HG02973 (cell line): ENCODE data around the gene MAP2K6.

Source experiments
- ATAC-seq: cut with Tn5 transposase; IDR thresholded peaks from one replicate; pipeline ENCODE4 v1.9.1; 2021; ENCODE audit warnings: moderate library complexity; ENCODE audit not compliant: unreplicated experiment

The MAP2K6 gene

GRCh38 chr17:69574257-69575197, 160.0 kb downstream of the MAP2K6 start:
- ATAC-seq = no peak

GRCh38 chr17:69575346-69575761, 160.9 kb downstream of the MAP2K6 start:
- no peak for ATAC-seq

GRCh38 chr17:69577098-69577497, 162.6 kb downstream of the MAP2K6 start:
- no peak for ATAC-seq

- no peak for ATAC-seq
Observed at GRCh38 chr17:69578385-69578936, 164.0 kb downstream of the MAP2K6 start.

- ATAC-seq = no peak
Observed at GRCh38 chr17:69579961-69580677, 165.6 kb downstream of the MAP2K6 start.

- peak; percentile 70 for ATAC-seq
Observed at GRCh38 chr17:69581061-69581961, 166.8 kb downstream of the MAP2K6 start.

- ATAC-seq = no peak
Observed at GRCh38 chr17:69588316-69588715, 173.8 kb downstream of the MAP2K6 start.

- ATAC-seq = no peak
Observed at GRCh38 chr17:69588827-69589239, 174.3 kb downstream of the MAP2K6 start.

- no peak for ATAC-seq
Observed at GRCh38 chr17:69590671-69591070, 176.2 kb downstream of the MAP2K6 start.

GRCh38 chr17:69592692-69593350, 178.3 kb downstream of the MAP2K6 start:
- no peak for ATAC-seq

- no peak for ATAC-seq
Observed at GRCh38 chr17:69593351-69593715, 178.8 kb downstream of the MAP2K6 start.

- ATAC-seq = no peak
Observed at GRCh38 chr17:69593716-69594115, 179.2 kb downstream of the MAP2K6 start.

GRCh38 chr17:69594641-69595040, 180.1 kb downstream of the MAP2K6 start:
- no peak for ATAC-seq

GRCh38 chr17:69596141-69596540, 181.6 kb downstream of the MAP2K6 start:
- ATAC-seq = no peak

GRCh38 chr17:69597898-69598692, 183.6 kb downstream of the MAP2K6 start:
- ATAC-seq = no peak

GRCh38 chr17:69602972-69603371, 188.5 kb downstream of the MAP2K6 start:
- no peak for ATAC-seq
